ENCODE results near the gene ZBTB7C. TPM values are rescaled to one million over a fixed set of nuclear protein-coding genes. Genes with fewer than 3 reads are reported as not detected.
A peak's percentile ranks its signal among the peaks of the same experiment; 100 is the strongest.

Gene ZBTB7C
- total and polyA plus RNA-seq, 2 of the 8 experiments (the other 6 are each of a cell fraction or from before 2014, with no cell fraction given): 0.15 to 0.45 TPM

- H2BK20ac ChIP-seq (ENCODE audit: low read length): no peak overlapping the region
- H3K4ac ChIP-seq (replicated peaks; ENCODE audit: insufficient read length, low read depth, low read length): no peak overlapping the region
- H4K5ac ChIP-seq (ENCODE audit: insufficient read length, low read depth, low read length): no peak overlapping the region
- no peaks in the 10 kb centered on the region for H3K36me3 ChIP-seq (ENCODE audit: control insufficient read depth in 2 of 4, insufficient read depth in 4 of 4, low read length in 3 of 4)
- peaks cover 0 to 2% (median 0%) of the 10 kb centered on the region in 4 experiments; a peak in 1 of 7 replicates for H3K27me3 ChIP-seq (replicated peaks in 1 of 4; ENCODE audit: control insufficient read depth in 3 of 4, extremely low read depth in 1 of 4, insufficient read depth in 3 of 4, low read length in 3 of 4)
- H3K9ac ChIP-seq (replicated peaks in 1 of 4; ENCODE audit: extremely low read depth in 1 of 4, low read depth in 3 of 4, low read length in 3 of 4): no peak overlapping the region
- H2AFZ ChIP-seq (ENCODE audit: low read length): no peak overlapping the region
- H3K14ac ChIP-seq (ENCODE audit: insufficient read length): no peak overlapping the region
- no peaks in the 10 kb centered on the region for H3K23me2 ChIP-seq (ENCODE audit: low read depth, low read length)
- H3K4me2 ChIP-seq (ENCODE audit: insufficient read depth in 1 of 2, low read depth in 2 of 2, low read length in 2 of 2): no peak overlapping the region
- H2AK5ac ChIP-seq (ENCODE audit: low read depth, low read length): no peak overlapping the region
- H3K4me1 ChIP-seq (replicated peaks in 1 of 4; ENCODE audit: control insufficient read depth in 3 of 4, insufficient read depth in 4 of 4, low read length in 3 of 4): peaks cover 3 to 11% (median 9%) of the 10 kb centered on the region in 4 experiments
- H4K91ac ChIP-seq (replicated peaks; ENCODE audit: insufficient read length, low read length): no peak overlapping the region
- DNase-seq (ENCODE audit: low read depth in 1 of 2, low spot score in 2 of 2) (no peak), FAIRE-seq (no peak)
- H4K20me1 ChIP-seq (replicated peaks in 1 of 2; ENCODE audit: control insufficient read depth in 1 of 2, insufficient read depth in 2 of 2, low read length in 2 of 2): no peaks in the 10 kb centered on the region
- H2BK12ac ChIP-seq (ENCODE audit: low read depth, low read length): no peak overlapping the region
- no peak overlapping the region for H2BK120ac ChIP-seq (replicated peaks; ENCODE audit: low read depth, low read length)
- no peak overlapping the region for H3K56ac ChIP-seq (replicated peaks; ENCODE audit: insufficient read length, low read depth, low read length)
- CTCF ChIA-PET (ENCODE audit: partially characterized antibody): interaction anchor here (0.9 to 3.2 kb wide), 10 partner anchors 8 to 387 kb away, joined by 3 to 11 read pairs (median 4); no protein-coding TSS in a partner anchor
- no peak overlapping the region for H3K4me3 ChIP-seq (ENCODE audit: extremely low read depth in 1 of 4, insufficient read depth in 2 of 4, low read depth in 3 of 4, low read length in 4 of 4)
- no peak overlapping the region for H3K23ac ChIP-seq (ENCODE audit: insufficient read length)
- H3K27ac ChIP-seq (ENCODE audit: low read depth, low read length): no peak overlapping the region
- H3K79me2 ChIP-seq (ENCODE audit: control insufficient read depth in 1 of 2, insufficient read depth in 2 of 2, low read length in 2 of 2): no peaks in the 10 kb centered on the region
- peak overlapping the region; percentile 19; the same call in 1 of the 2 replicates for H2BK15ac ChIP-seq (ENCODE audit: low read length)
- no peaks in the 10 kb centered on the region for H3K79me1 ChIP-seq (ENCODE audit: low read depth, low read length)
- POLR2A ChIA-PET (ENCODE audit: partially characterized antibody): interaction anchor here (0.6 to 0.8 kb wide), 3 partner anchors 29 to 149 kb away, joined by 3 to 5 read pairs (median 3); no protein-coding TSS in a partner anchor
- no peaks in the 10 kb centered on the region for H3K9me3 ChIP-seq (ENCODE audit: insufficient read depth in 2 of 2, low read depth in 1 of 2, low read length in 1 of 2)
- H4K8ac ChIP-seq (ENCODE audit: extremely low read depth, insufficient read depth, low read length): no peak overlapping the region
- H2BK5ac ChIP-seq (ENCODE audit: low read depth, low read length): no peak overlapping the region; the same call in 1 of the 2 replicates
- whole genome bisulfite sequencing, 2 experiments (ENCODE audit: extremely low coverage in 1 of 2, insufficient coverage in 1 of 2, insufficient read length in 1 of 2, insufficient replicate concordance in 2 of 2, low coverage in 1 of 2, low lambda C conversion rate in 2 of 2, missing lambda C conversion rate in 1 of 2): 87% methylated on average over 6 of the region's 6 CpGs; no CpG with 5 or more reads in 1 of the 2 experiments
- no peak overlapping the region for H3K18ac ChIP-seq (ENCODE audit: extremely low read depth, low read length)
- TF ChIP-seq CTBP2 (IDR thresholded peaks at IDR 0.05; ENCODE audit: borderline replicate concordance, insufficient read depth, insufficient read length, low read length) (no peak), GABPA (IDR thresholded peaks at IDR 0.05; ENCODE audit: borderline replicate concordance, insufficient read depth, low read length) (no peak), SIN3A (conservative IDR thresholded peaks at IDR 0.05 in 1 of 2, IDR thresholded peaks at IDR 0.05 in 1 of 2; ENCODE audit: low read depth in 1 of 2, low read length in 2 of 2) (no peak), KDM1A (IDR thresholded peaks at IDR 0.05; ENCODE audit: borderline replicate concordance, low read length) (no peak), RBBP5 (IDR thresholded peaks at IDR 0.05; ENCODE audit: borderline replicate concordance, low read depth, low read length) (no peak), PHF8 (conservative IDR thresholded peaks at IDR 0.05; ENCODE audit: low read depth, low read length) (no peak), CHD1 (IDR thresholded peaks at IDR 0.05; ENCODE audit: low read depth, low read length) (no peak), CREB1 (IDR thresholded peaks at IDR 0.05) (no peak)
- TF ChIP-seq, protein P1, sequence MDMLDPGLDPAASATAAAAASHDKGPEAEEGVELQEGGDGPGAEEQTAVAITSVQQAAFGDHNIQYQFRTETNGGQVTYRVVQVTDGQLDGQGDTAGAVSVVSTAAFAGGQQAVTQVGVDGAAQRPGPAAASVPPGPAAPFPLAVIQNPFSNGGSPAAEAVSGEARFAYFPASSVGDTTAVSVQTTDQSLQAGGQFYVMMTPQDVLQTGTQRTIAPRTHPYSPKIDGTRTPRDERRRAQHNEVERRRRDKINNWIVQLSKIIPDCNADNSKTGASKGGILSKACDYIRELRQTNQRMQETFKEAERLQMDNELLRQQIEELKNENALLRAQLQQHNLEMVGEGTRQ (IDR thresholded peaks at IDR 0.05; ENCODE audit: low read length): no peak
Observed at GRCh38 chr18:48058486-48058885, 350.7 kb downstream of the ZBTB7C start.
